A673 (cell line): ENCODE results near the gene FOXF1. TPM values are rescaled to one million over a fixed set of nuclear protein-coding genes. Genes with fewer than 3 reads are reported as not detected.

Experiments used
- BruUV-seq: library from RNA; stranded (reverse); fragments of 400-500 nt; replicated peaks from 2 replicates; lab custom pipeline; 2021; lab: Mats Ljungman, UMichigan
- CTCF ChIA-PET: fragments of 300-600 bp; sonication (Branson Sonifier 250); formaldehyde crosslinking; loops from one replicate; lab custom pipeline; 2022; ENCODE audit warnings: antibody characterized with exemption; lab: Charles Lee
- POLR2A ChIA-PET: fragments of 300-600 bp; sonication (Branson Sonifier 250); formaldehyde crosslinking; loops from one replicate; lab custom pipeline; 2022; ENCODE audit warnings: antibody characterized with exemption; ENCODE audit not compliant: low non-redundant PET; lab: Charles Lee
- DNase-seq: peaks from one replicate; pipeline ENCODE4 v3.0.0-alpha.2; 2015; ENCODE audit warnings: low spot score
- H3K27ac ChIP-seq: fragments of 200-600 bp; sonication (generic); 2 replicates; pipeline ENCODE4 v1.5.1; 2016; ENCODE audit warnings: mixed run types, low read depth, mild to moderate bottlenecking, mixed read lengths, antibody characterized with exemption, low read length; ENCODE audit not compliant: poor library complexity, severe bottlenecking
- H3K27me3 ChIP-seq: fragments of 200-600 bp; sonication (generic); replicated peaks from 2 replicates; pipeline ENCODE4 v1.6.1; 2017; ENCODE audit warnings: mixed run types, low read depth, mild to moderate bottlenecking, mixed read lengths, antibody characterized with exemption, low read length; ENCODE audit not compliant: insufficient read depth, poor library complexity
- H3K36me3 ChIP-seq: fragments of 200-600 bp; sonication (generic); 2 replicates; pipeline ENCODE4 v1.6.1; 2016; ENCODE audit warnings: mixed run types, mild to moderate bottlenecking, mixed read lengths, antibody characterized with exemption, low read length; ENCODE audit not compliant: insufficient read depth, poor library complexity, severe bottlenecking
- H3K4me1 ChIP-seq: fragments of 200-600 bp; sonication (generic); 2 replicates; pipeline ENCODE4 v1.6.1; 2017; ENCODE audit warnings: mixed run types, mild to moderate bottlenecking, mixed read lengths, antibody characterized with exemption, low read length; ENCODE audit not compliant: insufficient read depth, poor library complexity, severe bottlenecking
- H3K4me3 ChIP-seq: fragments of 200-600 bp; sonication (generic); 2 replicates; pipeline ENCODE4 v1.5.1; 2016; ENCODE audit warnings: low read depth, mixed run types, mild to moderate bottlenecking, mixed read lengths, low read length; ENCODE audit not compliant: poor library complexity, severe bottlenecking
- H3K9me3 ChIP-seq: fragments of 200-600 bp; sonication (generic); 2 replicates; pipeline ENCODE4 v1.6.1; 2016; ENCODE audit warnings: mixed run types, low read depth, mild to moderate bottlenecking, mixed read lengths, antibody characterized with exemption, low read length; ENCODE audit not compliant: poor library complexity, severe bottlenecking
- EZH2 ChIP-seq: fragments of 200-600 bp; sonication (generic); IDR thresholded peaks from 2 replicates; pipeline ENCODE4 v1.6.1; 2017; ENCODE audit warnings: borderline replicate concordance, low read depth, mild to moderate bottlenecking, mixed read lengths, antibody characterized with exemption, low read length; ENCODE audit not compliant: poor library complexity, severe bottlenecking
- intact Hi-C: fragments of 100-400 bp; cut with micrococcal nuclease; formaldehyde crosslinking; loops from one replicate; pipeline ENCODE4 v1.10.0; 2022; ENCODE audit not compliant: unreplicated experiment
- total RNA-seq: library from RNA; stranded (reverse); gene quantifications from 2 replicates; pipeline ENCODE4 v1.2.3, GENCODE V29; 2021
- TF ChIP-seq, protein P1 (sequence below): fragments of 300-800, 200-600 bp; sonication (generic); conservative IDR thresholded peaks from 2 replicates; pipeline ENCODE4 v1.5.1; 2017; ENCODE audit warnings: low read depth, mild to moderate bottlenecking, antibody characterized with exemption, low read length, moderate library complexity, mixed read lengths

Gene FOXF1
- total RNA-seq, 1 experiment from 2014 or later = not detected

DNA sequence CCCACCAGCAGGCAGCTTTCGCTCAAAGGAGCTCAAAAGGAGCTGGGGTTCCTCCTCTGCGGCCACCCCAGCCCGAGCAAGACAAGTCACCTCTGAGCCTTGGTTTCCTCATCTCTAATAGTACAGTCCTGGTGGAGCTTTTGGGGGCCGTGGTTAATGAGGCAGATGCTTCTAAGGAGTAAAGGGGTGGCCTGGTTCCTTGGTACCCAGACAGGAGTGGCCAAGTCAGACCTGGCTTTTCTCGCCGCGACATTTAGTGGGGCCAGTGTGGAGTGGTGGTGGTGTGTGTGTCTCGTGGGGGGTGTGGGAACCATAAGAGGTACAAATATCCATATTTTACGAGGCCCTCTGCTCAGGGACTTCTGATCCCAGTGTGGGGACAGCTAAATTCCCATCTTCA, 6.7 kb downstream of the FOXF1 start:
- Histone ChIP-seq H3K27ac (no peak overlapping the region), H3K4me3 (no peak overlapping the region), H3K27me3 (peaks cover 97% of the 10 kb centered on the region), H3K36me3 (no peaks in the 10 kb centered on the region), H3K9me3 (no peaks in the 10 kb centered on the region), H3K4me1 (no peaks in the 10 kb centered on the region)
- intact Hi-C loops = loop anchor here (1.0 to 5.0 kb wide), 4 partner anchors 176 to 700 kb away; no protein-coding TSS in a partner anchor
- no peak for TF ChIP-seq EZH2
- TF ChIP-seq, protein P1, sequence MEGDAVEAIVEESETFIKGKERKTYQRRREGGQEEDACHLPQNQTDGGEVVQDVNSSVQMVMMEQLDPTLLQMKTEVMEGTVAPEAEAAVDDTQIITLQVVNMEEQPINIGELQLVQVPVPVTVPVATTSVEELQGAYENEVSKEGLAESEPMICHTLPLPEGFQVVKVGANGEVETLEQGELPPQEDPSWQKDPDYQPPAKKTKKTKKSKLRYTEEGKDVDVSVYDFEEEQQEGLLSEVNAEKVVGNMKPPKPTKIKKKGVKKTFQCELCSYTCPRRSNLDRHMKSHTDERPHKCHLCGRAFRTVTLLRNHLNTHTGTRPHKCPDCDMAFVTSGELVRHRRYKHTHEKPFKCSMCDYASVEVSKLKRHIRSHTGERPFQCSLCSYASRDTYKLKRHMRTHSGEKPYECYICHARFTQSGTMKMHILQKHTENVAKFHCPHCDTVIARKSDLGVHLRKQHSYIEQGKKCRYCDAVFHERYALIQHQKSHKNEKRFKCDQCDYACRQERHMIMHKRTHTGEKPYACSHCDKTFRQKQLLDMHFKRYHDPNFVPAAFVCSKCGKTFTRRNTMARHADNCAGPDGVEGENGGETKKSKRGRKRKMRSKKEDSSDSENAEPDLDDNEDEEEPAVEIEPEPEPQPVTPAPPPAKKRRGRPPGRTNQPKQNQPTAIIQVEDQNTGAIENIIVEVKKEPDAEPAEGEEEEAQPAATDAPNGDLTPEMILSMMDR = no peak
- ChIA-PET POLR2A (no interaction called here), CTCF (interaction anchor here (0.5 to 1.5 kb wide), 4 partner anchors 174 to 1546 kb away, joined by 3 to 14 read pairs (median 4); no protein-coding TSS in a partner anchor)
- DNase-seq = no peak
- no TSS peak for BruUV-seq

DNA sequence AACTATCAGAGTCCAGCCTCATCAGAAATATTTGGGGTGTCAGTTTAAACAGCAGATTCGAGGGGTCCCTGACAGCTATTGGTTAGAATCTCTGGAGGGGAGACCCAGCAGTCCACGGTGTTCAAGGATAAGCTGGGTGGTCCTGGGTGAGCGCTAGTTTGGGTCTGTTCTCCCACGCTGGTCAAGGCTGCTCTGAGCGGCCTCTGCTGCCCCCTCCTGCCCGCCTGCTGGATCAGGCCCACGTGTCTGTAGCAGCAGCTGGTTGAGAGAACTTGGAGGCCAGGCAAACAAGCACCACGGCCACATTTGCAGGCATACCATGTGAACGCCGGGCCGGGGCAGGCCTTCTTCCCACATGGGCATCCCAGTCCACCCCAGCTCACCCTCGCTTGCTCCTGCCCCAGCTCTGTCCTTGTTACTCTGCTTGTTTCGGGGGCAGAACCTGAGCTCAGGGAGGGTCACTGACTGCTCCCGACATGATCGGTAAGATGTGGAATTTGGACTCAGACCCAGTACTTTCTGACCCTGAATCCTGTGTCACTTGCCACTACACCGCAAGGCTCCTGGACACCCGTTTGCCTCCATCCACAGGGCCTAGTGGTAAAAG, 7.4 kb downstream of the FOXF1 start:
- Histone ChIP-seq H3K4me3 (no peak overlapping the region), H3K36me3 (no peaks in the 10 kb centered on the region), H3K27ac (no peak overlapping the region), H3K9me3 (no peaks in the 10 kb centered on the region), H3K27me3 (peaks cover 97% of the 10 kb centered on the region), H3K4me1 (no peaks in the 10 kb centered on the region)
- no TSS peak for BruUV-seq
- ChIA-PET CTCF (interaction anchor here (0.5 to 1.5 kb wide), 7 partner anchors 16 to 1546 kb away, joined by 3 to 14 read pairs (median 3); no protein-coding TSS in a partner anchor), POLR2A (no interaction called here)
- TF ChIP-seq, protein P1 = peak; percentile 76
- no peak for TF ChIP-seq EZH2
- peak; percentile 47 for DNase-seq
- intact Hi-C loops = loop anchor here (1.0 to 5.0 kb wide), 4 partner anchors 177 to 700 kb away; no protein-coding TSS in a partner anchor

DNA sequence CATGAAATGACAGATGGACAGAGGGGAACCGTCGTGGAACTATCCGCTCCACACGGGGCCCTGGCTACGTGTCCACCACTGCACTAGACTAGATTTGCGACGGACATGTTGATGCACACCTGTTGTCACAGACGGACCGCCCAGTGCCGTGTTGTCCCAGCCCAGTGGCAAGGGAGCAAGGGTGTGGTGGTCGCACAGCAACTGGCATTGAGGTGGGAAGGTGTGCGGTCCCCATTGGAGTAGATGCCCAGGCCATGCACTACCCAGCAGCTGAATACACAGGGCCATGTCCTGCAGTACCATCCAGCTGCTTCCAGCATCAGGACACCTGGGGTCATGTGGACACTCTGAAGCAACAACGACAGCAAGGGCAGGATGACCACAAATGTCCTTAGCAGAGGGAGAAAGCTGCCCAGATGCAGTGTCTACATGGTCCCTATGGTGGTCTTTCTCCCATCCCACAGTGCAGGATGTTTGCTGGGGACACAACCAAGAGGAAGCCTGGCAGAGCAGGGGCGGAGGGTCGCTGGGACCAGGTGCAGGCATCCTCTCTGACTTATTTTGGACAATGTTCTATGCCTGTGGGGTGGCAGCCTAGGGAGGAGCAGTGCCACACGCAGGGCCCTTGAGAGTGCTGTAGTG, 8.8 kb downstream of the FOXF1 start:
- intact Hi-C loops = loop anchor here (5.0 kb wide), 1 partner anchor 702 kb away; no protein-coding TSS in a partner anchor
- H3K27me3 ChIP-seq = peaks cover 97% of the 10 kb centered on the region
- no peak for DNase-seq
- no peak overlapping the region for H3K4me3 ChIP-seq
- H3K27ac ChIP-seq = no peak overlapping the region
- TF ChIP-seq EZH2 = no peak
- TF ChIP-seq, protein P1 = no peak
- no peaks in the 10 kb centered on the region for H3K9me3 ChIP-seq
- no peaks in the 10 kb centered on the region for H3K4me1 ChIP-seq
- H3K36me3 ChIP-seq = no peaks in the 10 kb centered on the region
- POLR2A ChIA-PET = no interaction called here
- CTCF ChIA-PET = interaction anchor here (0.6 to 0.9 kb wide), 2 partner anchors 266 to 440 kb away, joined by 5 to 8 read pairs; no protein-coding TSS in a partner anchor
- BruUV-seq = no TSS peak
